HepG2 (cell line): ENCODE data around the gene CTNNA3. TPM values are rescaled to one million over a fixed set of nuclear protein-coding genes. Genes with fewer than 3 reads are reported as not detected.

Experiments
- EHMT2 ChIP-seq: fragments of 200-600 bp; sonication (generic); IDR thresholded peaks from 2 replicates; pipeline ENCODE4 v1.7.0; 2017; ENCODE audit warnings: antibody characterized with exemption, low read depth, low read length, borderline replicate concordance
- ELK4 ChIP-seq: sonication (generic); formaldehyde crosslinking; IDR thresholded peaks from 2 replicates; pipeline ENCODE4 v1.9.0; 2021; ENCODE audit warnings: missing genetic modification reagents, borderline replicate concordance
- RFXANK ChIP-seq: IDR thresholded peaks from 2 replicates; pipeline ENCODE4 v1.6.1; 2016
- SKI ChIP-seq: fragments of 450-650 bp; IDR thresholded peaks from one replicate; pipeline ENCODE4 v1.6.1; 2018; ENCODE audit warnings: mild to moderate bottlenecking; ENCODE audit not compliant: partially characterized antibody
- SP1 ChIP-seq, 2 experiments: fragments of 450-650 bp in 1 of 2; sonication (generic) in 1 of 2; formaldehyde crosslinking in 1 of 2; IDR thresholded peaks; 2 replicates each; pipeline versions ENCODE4 v1.4.0 to v1.6.1; 2016 to 2020; ENCODE audit warnings: missing genetic modification reagents in 1 of 2
- TBX3 ChIP-seq: fragments of 450-650 bp; IDR thresholded peaks from 2 replicates; pipeline ENCODE4 v1.6.1; 2017; ENCODE audit warnings: antibody characterized with exemption, mild to moderate bottlenecking, inconsistent platforms, borderline replicate concordance
- U2AF1 ChIP-seq: fragments of 200-400 bp; formaldehyde crosslinking; optimal IDR thresholded peaks from 2 replicates; pipeline ENCODE3; 2017; ENCODE audit warnings: mild to moderate bottlenecking, low read depth, low read length
- YY1 ChIP-seq: IDR thresholded peaks from 2 replicates; pipeline ENCODE4 v1.6.1; 2011; ENCODE audit warnings: low read length, low read depth, moderate library complexity, mild to moderate bottlenecking; ENCODE audit not compliant: insufficient read depth, insufficient replicate concordance
- ZHX2 ChIP-seq, 2 experiments: sonication (generic) in 1 of 2; formaldehyde crosslinking in 1 of 2; IDR thresholded peaks; 2 replicates each; pipeline versions ENCODE4 v1.6.1 to v1.9.0; 2014 to 2022; ENCODE audit warnings: antibody characterized with exemption in 1 of 2, borderline replicate concordance in 1 of 2, inconsistent platforms in 1 of 2, low read depth in 1 of 2, missing genetic modification reagents in 1 of 2
- ZNF367 ChIP-seq: sonication (generic); formaldehyde crosslinking; IDR thresholded peaks from 2 replicates; pipeline ENCODE4 v1.4.0; 2020; ENCODE audit warnings: missing genetic modification reagents, borderline replicate concordance
- polyA plus RNA-seq, 8 experiments: library from polyadenylated mRNA; depleted of rRNA in 3 of 8; stranded (reverse) in 7 of 8; unstranded in 1 of 8; fragments of >200 nt; fragmentation: Illumina TruSeq in 4 of 8; extraction: Trizol in 4 of 8; gene quantifications; 2 replicates each; pipeline versions ENCODE4 v1.2.1 to v1.2.3, GENCODE V29; 2011 to 2016; ENCODE audit warnings: low read depth in 4 of 8, missing spikeins in 1 of 8, mixed read lengths in 1 of 8; ENCODE audit not compliant: insufficient read depth in 1 of 8
- total RNA-seq, 5 experiments: library from RNA; depleted of rRNA; stranded (reverse); fragments of >200 nt; fragmentation: Illumina TruSeq; extraction: Trizol; gene quantifications; 2 replicates each; pipeline ENCODE4 v1.2.3, GENCODE V29; 2016; ENCODE audit warnings: low read depth in 1 of 5
- TF ChIP-seq, protein P1 (sequence below): sonication (generic); formaldehyde crosslinking; IDR thresholded peaks from 2 replicates; pipeline ENCODE4 v1.8.0; 2022; ENCODE audit warnings: missing genetic modification reagents, low read depth, mild to moderate bottlenecking, borderline replicate concordance

The CTNNA3 gene
- total and polyA plus RNA-seq, 2 of the 13 experiments (the other 11 are each of a cell fraction or from before 2014, with no cell fraction given) = not detected

DNA sequence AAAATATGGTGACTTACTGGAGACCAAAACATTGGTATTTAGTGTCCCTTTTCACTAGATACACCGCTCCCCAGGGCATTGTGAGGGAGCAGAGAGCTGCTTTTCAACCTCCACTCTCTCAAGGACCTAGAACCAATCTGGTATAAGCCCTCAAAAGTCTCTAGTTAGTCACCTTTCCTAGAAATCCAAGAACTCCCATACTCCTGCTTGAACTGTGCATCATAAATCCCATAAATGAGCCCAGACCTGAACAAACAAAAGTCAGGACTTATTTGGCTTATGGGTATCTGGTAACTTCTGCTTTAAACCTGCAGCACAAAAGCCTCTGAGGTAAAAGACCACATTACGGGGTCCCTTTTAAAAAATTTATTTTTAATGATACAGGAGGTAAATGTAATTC, 1373.2 kb downstream of the CTNNA3 start (continued):
- TF ChIP-seq ZNF367 (CRISPR knock-in tag) = no peak
- no peak for TF ChIP-seq RFXANK (CRISPR knock-in tag)
- no peak for TF ChIP-seq EHMT2
- TF ChIP-seq SP1 (IDR thresholded peaks at IDR 0.05) = no peak
- no peak for TF ChIP-seq SP1 (CRISPR knock-in tag; IDR thresholded peaks at IDR 0.05)
- TF ChIP-seq ZHX2 (IDR thresholded peaks at IDR 0.05; ENCODE audit: low read depth) = no peak
- TF ChIP-seq ZHX2 (CRISPR knock-in tag; IDR thresholded peaks at IDR 0.05; ENCODE audit: borderline replicate concordance) = no peak
- TF ChIP-seq U2AF1 = no peak
- no peak for TF ChIP-seq YY1
- TF ChIP-seq ELK4 (CRISPR knock-in tag) = no peak
- no peak for TF ChIP-seq SKI
- no peak for TF ChIP-seq TBX3
- TF ChIP-seq, protein P1, sequence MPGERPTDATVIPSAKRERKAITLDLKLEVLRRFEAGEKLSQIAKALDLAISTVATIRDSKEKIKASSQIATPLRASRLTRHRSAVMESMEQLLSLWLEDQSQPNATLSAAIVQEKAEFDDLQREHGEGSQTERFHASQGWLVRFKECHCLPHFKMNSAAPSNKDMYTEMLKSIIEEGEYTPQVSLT = no peak
